ENCODE data around the gene SLC39A3.

Gene SLC39A3

GRCh38 chr19:2755448-2755705 lies 15.6 kb upstream of the SLC39A3 start:
- TF ChIP-seq CTCF (IDR thresholded peaks at IDR 0.05; ENCODE audit: low read depth, low read length) = no peak
- no peak for DNase-seq (ENCODE audit: extremely low read depth, low read depth)

DNA sequence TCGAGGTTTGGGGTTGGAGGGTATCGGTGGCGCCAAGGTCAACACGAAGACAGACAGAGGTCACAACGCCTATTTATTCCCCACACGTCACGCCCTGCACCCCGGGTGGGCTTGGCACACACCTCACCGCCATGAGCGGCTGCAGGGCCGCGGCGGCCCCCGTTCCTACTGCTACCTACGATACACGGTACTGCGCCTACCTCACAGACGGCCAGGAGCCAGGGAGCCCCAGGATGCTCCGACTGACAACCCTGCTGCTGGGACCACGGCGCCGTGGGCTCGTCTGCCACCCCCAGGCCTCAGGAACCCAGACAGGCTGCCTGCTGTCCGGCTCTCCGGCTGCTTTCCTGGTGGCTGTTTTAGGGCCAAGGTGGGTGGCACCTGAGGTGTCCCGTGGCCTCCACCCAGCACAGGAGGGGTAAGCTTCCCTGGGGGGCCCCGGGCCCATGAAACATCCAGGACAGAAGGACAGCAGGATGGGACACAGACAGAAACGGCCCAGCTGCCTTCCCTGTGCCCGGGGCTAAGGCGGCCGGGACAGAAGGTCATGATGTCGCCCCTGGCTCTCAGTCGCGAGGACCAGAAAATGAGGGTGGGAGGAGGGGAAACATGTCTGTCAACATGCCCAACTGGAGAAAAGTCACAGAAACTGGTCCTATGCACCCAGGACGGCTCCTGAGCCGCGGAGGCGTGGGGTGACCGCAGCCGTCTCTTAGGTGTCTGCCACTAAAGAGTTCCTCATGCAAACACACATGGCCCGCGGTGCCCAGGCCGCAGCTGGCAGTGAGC lies 15.0 kb upstream of the SLC39A3 start:
- no peak for DNase-seq (ENCODE audit: extremely low read depth, low read depth)

GRCh38 chr19:2751438-2751830 lies 11.6 kb upstream of the SLC39A3 start:
- no peak for DNase-seq (ENCODE audit: extremely low read depth, low read depth)
- TF ChIP-seq CTCF (IDR thresholded peaks at IDR 0.05; ENCODE audit: low read depth, low read length) = no peak

More for the DNA sequence above, 15.0 kb upstream of the SLC39A3 start:
- TF ChIP-seq CTCF (IDR thresholded peaks at IDR 0.05; ENCODE audit: low read depth, low read length) = no peak

- DNase-seq (ENCODE audit: extremely low read depth, low read depth) = no peak
- no peak for TF ChIP-seq CTCF (IDR thresholded peaks at IDR 0.05; ENCODE audit: low read depth, low read length)
These were observed 11.1 kb upstream of the SLC39A3 start for GRCh38 chr19:2750808-2751437.

DNA sequence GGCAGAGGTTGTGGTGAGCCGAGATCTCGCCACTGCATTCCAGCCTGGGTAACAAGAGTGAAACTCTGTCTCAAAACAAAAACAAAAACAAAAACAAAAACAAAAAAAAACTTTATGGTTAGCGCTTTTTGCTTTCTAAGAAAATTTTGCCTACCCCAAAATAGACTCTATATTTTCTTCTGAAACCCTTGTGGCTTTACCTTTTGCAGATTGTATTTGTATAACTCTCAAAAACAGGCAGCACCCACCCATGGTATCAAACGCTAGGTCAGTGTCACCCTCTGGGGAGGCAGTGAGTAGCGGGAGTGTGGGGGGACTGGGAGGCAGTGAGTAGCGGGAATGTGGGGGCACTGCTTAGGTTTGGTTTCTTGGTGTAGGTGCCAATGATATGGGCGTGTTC lies 7.5 kb upstream of the SLC39A3 start:
- DNase-seq (ENCODE audit: extremely low read depth, low read depth) = no peak
- no peak for TF ChIP-seq CTCF (IDR thresholded peaks at IDR 0.05; ENCODE audit: low read depth, low read length)

GRCh38 chr19:2744113-2744512 lies 4.3 kb upstream of the SLC39A3 start:
- no peak for DNase-seq (ENCODE audit: extremely low read depth, low read depth)
- TF ChIP-seq CTCF (IDR thresholded peaks at IDR 0.05; ENCODE audit: low read depth, low read length) = no peak

DNA sequence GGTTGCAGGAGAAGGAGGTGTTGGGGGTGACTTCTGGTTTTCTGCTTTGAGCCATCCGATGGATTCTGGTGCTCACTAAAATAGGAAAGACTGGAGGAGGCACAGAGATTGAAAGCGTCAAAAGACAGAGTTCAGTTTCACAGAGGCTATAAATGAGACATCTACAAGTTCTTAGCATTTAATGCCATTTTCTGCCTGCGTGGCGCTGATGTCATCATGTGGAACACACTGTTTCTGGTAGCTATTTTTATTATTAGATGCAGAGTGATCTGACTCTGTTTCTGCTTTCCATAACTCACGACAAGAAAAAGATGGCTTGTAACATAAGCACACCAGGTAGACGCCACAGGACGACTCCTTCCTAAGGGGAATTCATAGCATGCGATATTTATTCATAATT lies 3.3 kb upstream of the SLC39A3 start:
- TF ChIP-seq CTCF (IDR thresholded peaks at IDR 0.05; ENCODE audit: low read depth, low read length) = no peak
- no peak for DNase-seq (ENCODE audit: extremely low read depth, low read depth)
